HG02610 (cell line): ENCODE data around the gene FRMD1.

Source experiments
- ATAC-seq: cut with Tn5 transposase; IDR thresholded peaks from one replicate; pipeline ENCODE4 v1.9.1; 2021; ENCODE audit warnings: mild to moderate bottlenecking, moderate library complexity; ENCODE audit not compliant: unreplicated experiment

FRMD1 gene

DNA sequence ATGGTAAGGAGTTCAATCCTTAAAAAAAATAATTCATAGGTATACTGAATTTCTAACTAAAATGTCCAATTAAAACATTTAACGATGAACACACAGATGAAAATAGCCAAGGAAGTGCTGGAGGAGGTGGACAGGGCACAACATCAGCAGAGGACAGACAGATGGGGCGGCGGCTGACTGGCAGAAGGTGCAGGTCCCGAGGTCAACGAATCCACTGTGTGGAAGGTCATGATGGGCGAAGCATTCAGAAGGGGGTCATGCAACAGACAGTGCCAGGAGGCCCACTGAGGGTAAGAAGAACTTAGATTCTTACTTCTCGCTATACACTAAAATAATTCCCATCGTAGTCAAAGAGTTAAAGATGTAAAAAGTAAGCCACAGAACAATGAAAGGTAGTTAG lies 34.2 kb upstream of the FRMD1 start:
- no peak for ATAC-seq

DNA sequence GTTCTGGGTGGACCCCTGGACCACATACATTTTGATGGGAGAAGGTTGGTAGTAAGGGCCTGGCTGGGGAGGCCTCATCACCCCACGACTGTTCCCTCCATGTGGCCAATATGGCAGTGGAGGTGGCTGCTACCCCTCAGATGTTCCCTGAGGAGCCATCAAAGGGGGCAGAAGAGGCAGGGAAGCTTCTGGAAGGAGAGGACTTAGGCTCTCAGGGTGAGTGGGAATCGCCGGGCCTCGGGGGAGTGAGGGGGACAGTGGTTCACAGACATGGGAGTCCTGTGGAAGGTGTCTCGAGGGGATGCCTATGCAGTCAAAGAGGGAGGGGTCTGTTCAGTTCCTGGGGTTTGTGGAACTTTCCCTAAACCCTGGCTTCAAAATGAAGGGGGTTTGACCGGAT lies 32.9 kb upstream of the FRMD1 start:
- no peak for ATAC-seq

DNA sequence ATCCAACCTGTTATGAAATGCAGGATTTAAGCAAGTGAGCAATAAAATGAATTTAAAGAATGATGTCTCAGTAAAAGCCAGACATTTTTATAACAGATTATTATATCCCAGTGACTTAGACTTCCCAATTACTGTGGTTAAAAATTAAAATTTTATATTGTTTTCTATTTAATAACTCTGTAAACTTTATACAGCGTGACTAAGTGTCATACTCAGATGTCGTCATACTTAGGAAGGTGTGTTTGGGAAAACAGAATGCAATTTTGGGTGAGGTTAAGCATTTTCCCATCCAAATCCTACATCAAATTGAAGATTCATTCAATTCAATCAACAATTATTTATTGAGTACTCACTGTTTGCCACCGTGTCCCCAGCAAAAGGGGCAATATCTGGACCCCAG lies 31.4 kb upstream of the FRMD1 start:
- ATAC-seq = no peak

DNA sequence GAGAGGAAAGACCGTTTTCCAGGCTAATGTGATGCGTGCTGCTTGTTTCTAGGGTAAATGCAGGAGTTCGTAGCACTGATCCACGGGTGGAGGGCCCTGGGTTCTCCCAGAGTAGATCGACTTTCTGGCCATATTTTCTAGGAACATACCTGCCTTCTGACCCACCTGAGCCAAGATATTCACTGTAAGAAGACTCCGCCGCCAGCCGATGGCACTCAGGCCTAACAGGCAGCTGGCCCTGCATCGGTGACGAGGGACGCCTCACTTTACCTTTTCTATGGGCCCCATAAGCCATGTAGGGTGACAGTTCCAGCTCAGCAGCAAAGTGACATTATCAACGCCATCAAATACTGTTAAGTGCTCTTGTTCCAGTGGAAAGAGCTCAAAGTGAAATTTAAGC lies 30.2 kb upstream of the FRMD1 start:
- ATAC-seq = no peak

DNA sequence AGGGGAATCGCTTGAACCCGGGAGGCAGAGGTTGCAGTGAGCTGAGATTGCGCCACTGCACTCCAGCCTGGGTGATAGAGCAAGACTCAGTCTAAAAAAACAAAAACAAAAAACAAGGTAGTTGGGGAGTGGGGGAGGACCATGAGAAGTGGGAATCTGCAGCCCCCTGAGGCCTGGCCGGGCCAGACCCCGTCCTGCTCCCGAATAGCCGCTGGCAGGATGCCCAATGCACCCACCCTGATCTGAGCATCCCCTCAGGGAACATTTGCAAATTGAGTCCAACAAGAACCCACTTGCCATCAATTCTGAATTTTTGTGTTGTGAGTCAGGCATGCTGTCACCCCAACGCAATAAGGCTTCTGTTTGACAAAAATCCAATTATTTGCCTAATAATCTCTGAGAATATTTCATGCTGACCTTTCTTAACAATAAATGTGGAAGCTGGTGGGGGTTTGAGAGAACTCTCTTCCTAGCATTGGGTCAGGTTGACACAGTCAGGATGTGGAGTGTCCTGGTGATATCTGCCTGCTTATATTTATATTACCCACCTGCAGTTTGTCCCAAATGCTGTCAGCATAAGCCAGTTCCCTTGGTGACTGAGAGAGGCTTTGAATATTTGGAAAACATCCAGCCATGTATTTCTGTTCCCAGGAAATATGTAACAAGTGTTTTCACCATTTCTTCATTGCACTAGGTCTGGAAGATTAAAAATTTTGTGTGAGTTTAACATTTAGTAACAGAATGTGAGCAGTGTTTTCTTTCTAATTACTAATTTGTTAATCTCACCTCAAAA lies 28.4 kb upstream of the FRMD1 start:
- ATAC-seq = no peak

DNA sequence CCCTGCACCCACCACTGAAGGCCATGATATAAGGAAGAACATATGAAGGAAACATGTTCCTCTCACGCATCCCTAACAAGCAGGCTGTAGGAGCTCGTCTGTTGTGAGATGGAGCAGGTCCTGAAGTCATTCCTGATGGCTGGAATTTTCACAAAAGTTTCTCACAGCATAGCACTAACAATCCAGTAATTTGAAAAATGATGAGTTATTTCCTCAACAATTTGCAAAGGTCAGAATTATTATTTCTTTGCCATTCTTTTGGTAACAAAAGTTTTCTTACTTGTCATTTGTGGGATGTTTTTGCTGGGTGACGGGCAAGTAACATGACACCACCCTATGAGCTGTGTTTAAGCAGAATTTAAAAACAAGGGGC lies 27.6 kb upstream of the FRMD1 start:
- ATAC-seq = no peak

DNA sequence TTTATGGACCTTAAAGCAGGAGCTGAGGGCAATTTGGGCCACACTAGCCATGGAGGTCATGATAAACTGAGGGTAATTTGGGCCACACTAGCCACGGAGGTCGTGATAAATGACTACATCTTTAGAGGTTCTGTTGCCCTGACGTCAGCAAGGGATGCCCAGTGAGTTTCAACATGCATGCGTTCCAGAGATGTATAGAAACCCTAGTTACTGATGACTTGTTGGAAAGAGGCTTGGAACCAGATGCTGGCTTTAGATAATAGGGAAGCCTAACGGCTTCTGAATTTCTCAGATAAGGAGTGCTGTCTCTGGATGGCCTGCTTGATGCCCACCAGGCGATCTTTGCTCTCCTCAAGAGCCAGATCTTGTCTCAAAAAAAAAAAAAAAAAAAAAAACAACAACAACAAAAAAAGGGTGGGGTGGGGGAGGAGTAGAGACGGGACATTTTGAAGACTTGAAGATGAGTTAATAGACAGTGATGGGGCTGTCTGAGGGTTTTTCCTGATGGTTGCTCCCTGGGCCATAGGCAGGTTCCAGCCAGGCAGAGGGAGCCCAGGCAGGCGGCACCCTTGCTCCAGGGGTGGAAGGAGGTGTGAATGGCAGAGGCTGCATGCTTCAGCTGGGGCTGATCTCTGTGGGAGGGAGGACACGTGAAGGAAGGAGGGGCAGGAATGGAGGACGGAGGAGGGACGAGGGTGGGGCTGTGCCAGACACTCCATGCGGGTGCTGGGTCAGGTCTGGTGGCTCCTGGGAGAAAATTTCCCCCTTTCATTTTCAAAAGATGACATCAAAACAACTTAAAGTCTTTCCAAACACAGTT lies 27.0 kb upstream of the FRMD1 start:
- ATAC-seq = no peak

DNA sequence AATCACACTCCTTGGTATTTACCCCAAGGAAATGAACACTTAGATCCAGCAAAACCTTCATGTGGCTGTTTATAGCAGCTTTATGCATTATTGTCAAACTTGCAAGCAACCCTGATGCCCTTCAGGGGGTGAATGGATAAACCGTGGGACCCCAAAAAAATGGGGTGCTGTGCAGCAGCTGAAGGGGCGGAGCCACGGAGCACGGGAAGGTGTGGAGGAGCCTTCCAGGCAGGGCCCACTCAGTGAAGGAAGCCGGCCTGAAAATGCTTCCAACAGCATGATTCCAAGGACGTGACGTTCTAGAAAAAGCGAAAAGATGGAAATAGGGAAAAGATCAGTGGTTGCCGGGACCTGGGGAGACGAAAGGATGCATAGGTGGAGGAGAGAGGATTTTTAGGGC lies 25.6 kb upstream of the FRMD1 start:
- no peak for ATAC-seq

DNA sequence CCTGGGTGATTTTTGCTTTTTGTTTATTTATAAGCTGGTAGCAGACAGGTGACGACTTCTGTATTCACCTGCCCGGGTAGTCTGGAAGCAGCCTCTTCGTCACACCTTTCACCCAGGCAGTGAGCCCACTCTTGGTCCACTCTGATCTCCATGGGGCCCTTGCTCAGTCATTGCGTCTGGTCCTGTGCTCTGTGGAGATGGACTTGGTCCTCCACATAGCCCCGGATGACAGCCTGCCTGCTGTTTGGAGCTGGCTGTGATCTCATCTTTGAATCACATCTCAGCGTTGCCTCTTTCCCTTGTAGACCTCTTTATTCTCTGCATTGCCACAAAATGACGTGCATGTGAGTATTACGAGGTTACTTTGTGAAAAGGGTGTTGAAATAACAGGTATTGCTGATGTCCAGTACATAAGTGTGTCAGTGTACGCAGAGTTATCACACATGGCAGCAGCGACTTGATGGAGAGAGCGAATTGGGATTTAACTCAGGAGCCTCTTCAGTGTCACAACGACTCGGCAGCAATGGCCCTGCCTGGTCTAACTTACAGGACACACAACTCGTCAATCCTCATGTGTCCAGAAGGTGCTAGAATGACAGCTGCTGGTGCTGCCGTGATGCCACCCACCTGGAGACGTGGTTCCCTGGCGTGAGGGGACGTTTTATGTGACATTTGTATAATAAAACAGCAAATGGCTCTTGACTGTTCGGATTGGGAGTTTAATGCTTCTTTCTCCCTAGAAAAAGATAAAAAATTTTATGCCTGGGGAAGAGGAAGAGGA lies 24.2 kb upstream of the FRMD1 start:
- ATAC-seq = no peak

DNA sequence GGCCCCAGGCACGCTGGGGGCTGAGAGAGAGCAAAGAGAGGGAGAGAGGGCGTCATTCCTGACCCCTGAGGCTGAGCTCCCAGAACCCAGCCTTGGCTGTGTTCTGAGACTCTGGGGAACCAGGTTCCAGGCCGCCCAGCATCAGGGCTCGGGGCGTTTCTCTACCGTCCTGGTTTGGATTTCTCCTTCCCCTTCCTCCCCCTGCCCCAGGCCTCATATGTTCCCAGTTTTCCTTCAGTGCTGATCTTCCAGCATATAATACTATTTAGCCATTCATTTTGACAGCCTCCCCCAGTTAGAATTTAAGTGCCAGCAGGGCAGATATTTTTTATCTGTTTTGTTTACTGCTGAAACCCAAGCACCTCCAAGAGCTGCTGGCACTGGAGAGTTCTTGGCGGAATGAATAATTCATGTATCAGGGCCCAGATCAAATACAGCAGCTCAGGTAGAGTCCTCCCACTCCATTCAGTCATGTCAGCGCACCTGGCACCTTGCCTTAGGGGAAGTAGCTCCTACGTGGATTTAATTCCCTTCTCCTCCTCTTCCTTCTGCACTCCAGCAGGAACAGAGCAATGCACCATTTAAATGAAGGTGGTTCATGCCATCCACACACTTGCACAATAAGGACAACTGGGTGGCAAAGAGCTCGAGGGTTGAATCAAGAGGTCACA lies 23.4 kb upstream of the FRMD1 start:
- no peak for ATAC-seq

DNA sequence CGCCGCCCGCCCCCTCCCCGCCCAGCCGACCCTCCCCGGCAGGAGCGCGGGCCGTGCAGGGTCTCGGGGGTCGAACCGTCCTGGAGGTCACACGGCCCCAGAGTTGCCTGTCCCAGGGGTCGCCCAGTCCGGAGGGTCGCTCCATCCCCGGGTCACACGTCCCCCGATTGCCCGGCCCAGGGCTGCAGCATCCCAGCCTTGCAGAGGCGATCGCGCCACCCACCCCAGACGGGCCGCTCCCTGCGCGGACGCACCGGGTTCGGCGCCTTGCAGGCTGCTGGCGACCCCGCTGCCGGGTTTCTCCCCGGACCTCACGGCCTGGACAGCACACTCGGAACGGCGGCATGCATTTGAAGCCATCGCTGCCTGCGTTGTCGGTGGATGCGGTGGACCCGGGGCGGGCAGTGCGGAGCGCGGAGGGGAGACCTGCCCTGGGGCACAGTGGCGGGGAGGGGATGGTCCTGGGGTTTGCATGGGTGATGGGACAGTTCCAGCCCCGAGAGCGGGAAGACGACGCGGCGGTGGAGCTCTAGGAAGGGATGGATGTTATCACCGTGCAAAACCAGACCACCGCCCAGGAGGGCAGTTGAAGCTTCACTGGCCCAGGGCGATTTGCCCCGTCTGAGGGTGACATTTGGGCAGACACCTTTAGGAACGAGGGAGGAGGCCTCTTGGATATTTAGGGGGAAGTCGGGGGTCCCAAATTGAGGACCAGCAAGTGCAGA lies 22.7 kb upstream of the FRMD1 start:
- ATAC-seq = no peak

DNA sequence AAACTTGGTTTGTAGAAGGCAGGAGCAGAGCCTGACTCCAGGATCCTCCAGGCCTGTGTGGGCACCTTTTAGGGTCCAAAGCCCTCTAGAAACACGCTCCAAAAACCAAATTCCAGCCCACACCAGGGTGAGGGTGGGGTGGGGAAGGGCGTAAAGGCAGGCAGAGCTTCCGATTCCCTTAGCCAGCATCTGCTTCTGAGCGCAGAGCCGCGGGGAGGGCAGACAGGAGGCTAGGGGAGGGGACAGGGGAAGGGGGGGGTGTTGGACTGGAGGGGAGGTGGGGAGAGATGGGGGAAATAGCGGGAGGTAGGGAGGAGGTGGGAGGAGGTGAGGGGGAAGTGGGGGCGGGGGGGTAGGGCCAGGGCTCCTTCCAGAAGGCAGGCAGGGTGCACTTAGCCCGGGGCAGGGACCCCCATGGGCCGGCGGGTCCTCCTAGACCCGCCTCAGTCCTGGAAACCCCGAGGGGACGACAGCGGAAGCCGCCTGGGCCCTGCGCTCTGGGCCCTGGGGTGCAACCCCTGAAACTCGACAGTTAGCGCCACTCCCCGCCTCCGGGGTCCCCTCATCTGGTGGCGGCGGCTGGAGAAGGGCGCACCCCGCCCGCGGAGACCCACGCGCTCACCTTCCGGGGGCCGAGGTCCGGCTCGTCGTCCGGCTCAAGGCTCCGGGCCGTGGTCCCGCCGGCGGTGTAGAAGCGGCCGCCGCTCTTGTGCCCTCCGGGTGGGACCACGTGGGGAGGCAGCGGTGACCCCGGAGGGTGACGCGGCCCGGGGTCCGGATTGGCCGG lies 22.0 kb upstream of the FRMD1 start:
- ATAC-seq = no peak

DNA sequence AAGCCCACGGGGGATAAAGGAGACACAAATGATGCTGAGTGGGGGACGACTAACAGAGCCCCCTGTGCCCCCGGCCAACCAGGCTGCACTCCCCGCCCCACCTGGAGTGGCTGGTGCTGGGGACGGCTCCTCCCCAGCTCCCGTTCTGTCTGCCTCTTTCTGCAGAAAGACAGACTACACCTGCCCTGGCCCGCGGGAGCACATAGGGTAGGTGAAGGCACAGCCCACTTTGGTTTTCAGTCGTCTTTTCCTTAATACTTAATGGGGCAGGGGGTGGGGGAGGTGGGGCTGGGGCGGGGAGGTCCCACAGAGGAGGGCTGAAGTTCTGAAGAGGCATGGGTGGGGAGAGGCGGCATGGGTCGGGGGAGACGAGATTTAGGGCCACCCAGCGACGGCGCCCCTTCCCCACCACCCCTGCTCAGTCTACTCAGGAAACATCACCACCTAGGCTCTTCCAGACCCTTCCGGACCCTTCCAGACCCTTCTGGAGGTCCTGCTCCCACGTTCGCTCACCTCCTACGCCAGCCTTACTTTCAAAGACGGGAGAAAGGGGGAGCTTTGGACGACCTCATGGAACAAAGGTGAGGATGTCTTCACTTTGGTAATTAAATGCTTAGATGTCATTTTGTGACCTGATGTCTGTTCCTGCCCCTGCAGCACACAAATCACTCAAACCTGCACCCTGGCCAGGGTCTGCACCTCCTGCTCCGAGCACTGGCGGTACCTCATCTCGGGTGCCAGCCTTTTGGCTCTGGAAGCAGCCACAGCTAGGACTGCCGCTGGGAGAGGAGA lies 21.2 kb upstream of the FRMD1 start:
- ATAC-seq = no peak

DNA sequence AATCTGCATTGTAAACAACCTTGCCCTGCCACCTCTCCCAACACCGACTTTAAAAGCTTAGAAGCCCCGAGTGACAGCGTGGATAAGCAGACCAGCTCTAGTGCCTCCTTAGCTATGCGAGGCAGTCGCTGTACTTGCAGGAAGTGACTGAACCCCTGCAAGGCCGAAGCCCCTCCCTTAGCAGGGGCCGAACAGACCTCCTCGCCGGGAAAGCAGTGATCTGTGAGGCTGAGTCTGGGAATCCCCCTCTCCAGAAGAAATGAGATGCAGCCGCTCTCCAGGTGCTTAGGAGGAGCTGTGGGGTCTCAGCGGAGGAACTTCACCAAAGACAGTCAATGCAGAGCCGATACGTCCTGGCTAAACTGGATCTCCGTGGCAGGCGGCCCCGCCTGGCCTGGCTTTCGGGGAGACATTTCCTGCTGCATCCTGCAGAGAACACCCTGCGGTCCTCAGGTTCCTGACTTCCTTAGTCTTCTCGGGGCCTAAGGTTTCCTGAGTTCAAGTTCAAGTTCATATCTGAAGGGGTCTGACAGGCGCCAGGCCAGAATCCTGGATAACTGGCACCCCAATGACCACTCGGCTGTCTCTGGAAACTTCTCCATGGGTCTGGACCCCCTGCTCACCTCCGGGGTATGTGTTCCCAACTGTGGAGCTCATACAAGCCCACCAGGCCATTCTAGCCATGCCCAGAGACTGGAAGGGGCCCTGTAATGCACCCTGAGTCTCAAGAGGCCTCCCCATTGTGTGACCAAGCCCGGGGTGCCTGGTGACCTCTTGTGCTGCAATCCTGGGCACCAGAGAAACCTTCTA lies 20.4 kb upstream of the FRMD1 start:
- no peak for ATAC-seq

DNA sequence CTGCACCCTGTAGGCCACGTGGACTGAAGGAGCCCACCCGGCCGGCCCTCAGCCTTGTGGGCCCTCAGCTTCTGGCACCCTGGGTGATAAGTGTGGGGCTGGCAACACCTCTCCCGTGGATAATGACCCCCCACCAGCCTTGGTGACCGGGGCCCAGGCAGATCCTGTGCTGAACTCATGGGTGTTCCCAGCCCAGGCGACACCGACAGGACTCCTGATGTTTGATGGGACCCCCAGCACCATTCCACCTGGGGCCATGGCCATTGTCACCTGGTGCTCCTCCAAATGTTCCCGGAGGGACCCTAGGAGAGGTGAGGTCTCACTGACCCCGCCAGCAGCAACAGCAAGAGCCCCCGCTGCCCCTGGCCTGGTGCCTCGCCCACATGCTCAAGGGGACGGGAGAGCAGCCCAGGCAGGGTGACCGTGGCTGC lies 19.4 kb upstream of the FRMD1 start:
- ATAC-seq = no peak

DNA sequence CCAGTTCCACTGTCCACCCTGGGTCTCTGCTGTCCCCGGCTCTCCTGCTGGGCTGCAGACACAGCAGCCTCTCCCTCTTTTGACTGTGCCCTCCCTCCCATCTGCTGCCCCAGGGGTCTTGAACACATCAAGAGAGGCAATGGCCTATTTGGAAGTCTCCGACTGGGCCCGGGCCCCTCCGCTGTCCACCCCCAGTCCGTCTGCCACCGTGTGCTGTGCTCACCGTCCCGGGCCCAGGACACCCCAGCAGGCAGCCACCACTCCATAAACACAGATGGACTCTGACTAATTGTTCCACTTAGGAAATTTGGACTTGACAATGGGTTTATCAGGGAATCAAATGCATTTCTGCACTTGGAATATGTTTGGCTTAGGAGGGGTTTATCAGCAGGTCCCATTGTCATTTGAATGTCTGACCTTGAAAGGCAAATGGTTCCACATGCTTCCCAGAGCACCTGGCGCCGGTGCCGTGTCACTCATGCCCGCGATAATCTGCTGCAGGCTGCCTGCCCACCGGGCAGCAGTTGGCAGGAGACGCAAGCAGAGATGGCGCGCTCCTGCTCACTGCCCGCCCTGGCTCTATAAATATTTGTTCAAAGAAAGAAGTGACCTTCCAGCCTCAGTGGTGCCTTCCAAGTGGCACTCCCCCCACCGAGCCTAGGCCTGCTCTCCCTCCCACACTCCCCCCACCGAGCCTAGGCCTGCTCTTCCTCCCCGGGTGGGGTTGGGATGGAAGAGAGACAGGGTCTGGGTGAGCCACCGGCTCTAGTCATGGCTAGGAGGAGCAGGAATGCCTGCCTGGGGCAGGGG lies 18.8 kb upstream of the FRMD1 start:
- ATAC-seq = no peak

DNA sequence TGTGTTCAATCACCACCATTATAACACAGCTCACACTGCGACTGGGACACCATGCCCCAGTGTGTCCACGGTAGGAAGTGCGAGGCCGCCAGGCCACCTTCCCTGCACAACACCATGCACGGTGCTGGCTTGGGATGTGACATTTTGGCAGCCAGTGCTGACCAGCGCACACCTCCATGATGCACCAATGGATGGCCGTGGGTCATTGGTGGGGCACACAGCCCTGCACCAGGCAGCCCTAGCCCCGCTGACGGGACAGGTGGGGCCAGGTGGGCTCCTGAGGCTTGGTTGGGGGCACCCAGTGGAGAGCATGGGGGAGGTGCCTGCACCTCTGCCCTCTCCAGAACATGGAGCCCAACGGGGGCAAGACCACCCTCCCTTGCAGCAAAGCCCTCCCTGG lies 18.2 kb upstream of the FRMD1 start:
- ATAC-seq = no peak
